ENCODE results near the gene LDB3. TPM values are rescaled to one million over a fixed set of nuclear protein-coding genes. Genes with fewer than 3 reads are reported as not detected.
A peak's percentile ranks its signal among the peaks of the same experiment; 100 is the strongest.

Gene LDB3
- total RNA-seq, 2 experiments from 2014 or later: 0.05 to 0.10 TPM

DNA sequence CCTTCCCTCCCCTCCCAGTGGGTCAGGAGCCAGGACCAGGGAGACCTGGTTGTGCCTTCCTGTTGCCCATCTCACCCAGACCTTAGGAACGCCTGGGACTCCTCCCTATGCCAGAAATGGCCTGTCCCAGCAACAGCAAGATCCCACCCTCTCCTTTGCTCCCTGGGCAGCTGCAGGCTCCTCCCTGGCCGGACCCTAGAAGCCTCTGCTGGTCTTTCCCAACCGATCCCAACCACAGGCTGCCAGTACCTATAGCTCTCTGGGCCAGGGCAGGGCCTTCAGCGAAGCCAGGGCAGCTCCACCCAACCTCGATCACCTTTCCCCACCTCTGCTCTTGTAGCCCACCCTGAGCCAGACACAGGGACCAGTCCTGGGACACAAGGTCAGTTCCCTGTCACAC is 21.9 kb downstream of the LDB3 start:
- Mint-ChIP-seq H3K27me3 (no peaks in the 10 kb centered on the region), H3K9me3 (no peaks in the 10 kb centered on the region), H3K27ac (no peak overlapping the region), H3K4me3 (no peak overlapping the region), H3K4me1 (peaks cover 5% of the 10 kb centered on the region), H3K36me3 (ENCODE audit: low read depth) (no peaks in the 10 kb centered on the region)
- no peak for DNase-seq
- POLR2A ChIA-PET: interaction anchor here (1.0 kb wide), 1 partner anchor 41 kb away, joined by 3 read pairs; no protein-coding TSS in a partner anchor
- CTCF ChIA-PET: interaction anchor here (0.6 to 1.7 kb wide), 2 partner anchors 45 to 210 kb away, joined by 5 to 7 read pairs; no protein-coding TSS in a partner anchor

DNA sequence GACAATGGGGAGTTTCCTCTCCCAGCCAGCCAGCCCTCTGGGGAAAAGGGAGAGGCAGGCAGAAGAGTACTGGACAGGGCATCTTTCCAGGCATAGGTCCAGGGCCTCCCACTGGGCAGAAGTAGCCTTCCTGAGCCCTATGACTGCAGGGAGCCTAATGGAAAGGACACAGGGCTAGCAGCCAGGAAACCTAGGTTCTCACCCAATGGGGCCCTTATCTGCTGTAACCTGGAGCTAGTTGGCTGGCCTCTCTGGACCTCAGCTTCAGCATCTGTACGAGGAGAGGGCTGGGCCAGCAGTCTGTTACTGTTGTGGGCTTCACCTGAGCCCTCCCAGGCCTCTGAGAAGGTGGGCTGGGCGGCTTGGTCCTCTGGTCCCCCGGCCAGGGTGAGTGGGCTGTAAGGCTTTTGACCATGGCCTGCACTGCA is 22.4 kb downstream of the LDB3 start:
- Mint-ChIP-seq H3K4me3 (no peak overlapping the region), H3K9me3 (no peaks in the 10 kb centered on the region), H3K4me1 (peaks cover 5% of the 10 kb centered on the region), H3K27me3 (no peaks in the 10 kb centered on the region), H3K36me3 (ENCODE audit: low read depth) (no peaks in the 10 kb centered on the region), H3K27ac (no peak overlapping the region)
- POLR2A ChIA-PET: interaction anchor here (1.0 kb wide), 1 partner anchor 41 kb away, joined by 3 read pairs; no protein-coding TSS in a partner anchor
- DNase-seq: no peak
- CTCF ChIA-PET: interaction anchor here (1.7 kb wide), 1 partner anchor 209 kb away, joined by 5 read pairs; no protein-coding TSS in a partner anchor

DNA sequence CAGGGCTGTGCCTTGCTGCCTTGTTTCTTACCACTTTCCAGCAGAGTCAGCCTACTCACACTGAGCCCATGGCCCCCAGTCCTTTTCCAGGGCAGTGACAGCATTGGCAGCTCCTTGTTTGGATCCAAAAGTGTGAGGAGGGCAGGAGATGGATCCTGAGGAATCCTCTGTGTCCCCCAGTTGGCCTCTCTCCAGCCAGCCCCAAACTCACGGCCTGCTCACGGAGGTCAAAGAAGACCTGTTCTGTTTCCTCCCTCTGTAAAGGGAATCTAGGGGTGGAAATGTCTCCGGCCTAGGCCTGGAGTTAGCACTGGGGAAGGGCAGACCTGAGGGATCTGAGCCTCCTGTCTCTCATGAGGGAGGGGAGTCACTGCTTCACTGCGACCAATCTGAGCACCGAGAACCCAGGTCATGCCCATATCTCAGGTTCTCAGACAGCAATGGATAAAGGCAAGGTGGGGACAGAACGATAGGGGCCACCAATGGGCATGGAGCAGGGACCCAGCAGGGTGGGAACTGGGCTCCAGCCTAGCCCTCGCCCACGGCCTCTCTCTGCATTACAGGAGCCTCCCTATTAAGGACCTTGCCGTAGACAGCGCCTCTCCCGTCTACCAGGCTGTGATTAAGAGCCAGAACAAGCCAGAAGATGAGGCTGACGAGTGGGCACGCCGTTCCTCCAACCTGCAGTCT is 23.2 kb downstream of the LDB3 start:
- Mint-ChIP-seq H3K36me3 (ENCODE audit: low read depth) (no peaks in the 10 kb centered on the region), H3K27me3 (peaks cover 2% of the 10 kb centered on the region), H3K27ac (no peak overlapping the region), H3K4me3 (no peak overlapping the region), H3K4me1 (peaks cover 5% of the 10 kb centered on the region), H3K9me3 (no peaks in the 10 kb centered on the region)
- CTCF ChIA-PET: interaction anchor here (1.7 kb wide), 1 partner anchor 209 kb away, joined by 5 read pairs; no protein-coding TSS in a partner anchor
- POLR2A ChIA-PET: no interaction called here
- no peak for DNase-seq

DNA sequence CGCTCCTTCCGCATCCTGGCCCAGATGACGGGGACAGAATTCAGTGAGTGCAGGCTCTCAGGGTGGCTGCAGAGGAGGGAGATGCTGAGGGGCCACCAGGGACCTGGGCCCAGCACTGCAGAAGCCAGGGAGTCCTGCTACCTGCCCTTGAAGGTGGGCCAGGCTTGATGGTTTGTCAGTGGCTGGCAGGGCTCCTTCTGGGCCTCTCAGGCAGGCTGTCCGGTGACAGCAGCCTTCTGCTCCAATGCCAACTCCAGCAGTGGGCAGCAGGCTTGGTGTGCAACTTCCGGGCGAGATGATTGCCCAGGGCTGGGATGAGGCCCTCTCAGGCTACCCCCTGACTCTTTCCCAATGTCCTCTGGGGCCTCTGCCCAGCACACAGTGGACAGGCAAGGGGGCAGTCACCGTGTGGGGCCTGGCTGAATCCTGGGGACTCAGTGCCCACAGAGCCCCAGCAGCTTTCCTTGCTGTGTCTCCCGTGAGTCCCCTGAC is 23.8 kb downstream of the LDB3 start:
- ChIA-PET POLR2A (no interaction called here), CTCF (interaction anchor here (3.6 kb wide), 1 partner anchor 209 kb away, joined by 28 read pairs; no protein-coding TSS in a partner anchor)
- H3K4me1 Mint-ChIP-seq: peaks cover 5% of the 10 kb centered on the region
- peaks cover 4% of the 10 kb centered on the region for H3K27me3 Mint-ChIP-seq
- H3K27ac Mint-ChIP-seq: no peak overlapping the region
- no peaks in the 10 kb centered on the region for H3K9me3 Mint-ChIP-seq
- H3K36me3 Mint-ChIP-seq (ENCODE audit: low read depth): no peaks in the 10 kb centered on the region
- no peak overlapping the region for H3K4me3 Mint-ChIP-seq
- DNase-seq: no peak

DNA sequence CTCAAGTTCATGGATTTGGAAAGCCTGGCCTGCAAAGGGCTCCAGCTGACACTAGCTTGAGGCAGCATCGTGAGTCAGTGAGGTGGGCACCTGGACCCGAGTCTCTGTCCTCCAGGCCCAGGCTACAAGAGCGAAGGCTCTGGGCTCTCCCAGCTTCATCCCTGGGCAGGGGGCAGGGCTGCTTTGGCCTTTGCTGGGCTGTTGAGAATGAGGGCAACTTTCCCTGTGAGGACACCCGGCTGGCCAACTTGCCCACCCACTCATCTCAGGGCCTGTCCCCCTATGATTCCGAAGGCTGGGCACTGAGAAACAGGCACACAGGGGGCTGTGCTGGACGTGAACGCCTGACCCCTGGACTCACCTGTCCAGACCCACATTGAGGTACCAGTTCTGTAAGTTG is 24.4 kb downstream of the LDB3 start:
- Mint-ChIP-seq H3K9me3 (no peaks in the 10 kb centered on the region), H3K27me3 (peaks cover 4% of the 10 kb centered on the region), H3K36me3 (ENCODE audit: low read depth) (no peaks in the 10 kb centered on the region), H3K4me3 (no peak overlapping the region), H3K27ac (no peak overlapping the region), H3K4me1 (peaks cover 5% of the 10 kb centered on the region)
- ChIA-PET CTCF (interaction anchor here (0.9 to 3.6 kb wide), 5 partner anchors 8 to 208 kb away, joined by 3 to 28 read pairs (median 4); no protein-coding TSS in a partner anchor), POLR2A (no interaction called here)
- DNase-seq: no peak

DNA sequence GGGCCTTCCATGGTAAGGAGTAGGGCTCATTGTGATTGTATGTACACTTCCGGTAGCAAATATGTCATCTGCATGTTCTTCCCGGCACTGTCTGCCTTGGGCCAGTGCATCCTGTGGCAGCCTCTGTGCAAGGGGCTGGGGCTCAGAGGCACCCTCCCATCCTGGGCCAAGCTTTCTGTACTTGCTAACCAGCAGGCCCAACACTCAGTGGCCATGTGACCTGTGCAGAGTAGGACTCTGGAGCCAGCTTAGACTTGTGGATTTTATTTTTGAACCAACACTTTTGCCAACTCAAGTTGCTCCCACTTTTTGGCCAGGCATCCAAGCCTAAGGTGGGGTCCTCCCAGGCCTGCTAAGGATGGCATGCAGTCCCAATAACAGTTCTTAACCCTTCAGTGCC is 25.0 kb downstream of the LDB3 start:
- Mint-ChIP-seq H3K36me3 (ENCODE audit: low read depth) (no peaks in the 10 kb centered on the region), H3K4me1 (peaks cover 5% of the 10 kb centered on the region), H3K27me3 (peaks cover 4% of the 10 kb centered on the region), H3K27ac (no peak overlapping the region), H3K4me3 (no peak overlapping the region), H3K9me3 (no peaks in the 10 kb centered on the region)
- POLR2A ChIA-PET: interaction anchor here (0.9 kb wide), 1 partner anchor 207 kb away, joined by 3 read pairs; no protein-coding TSS in a partner anchor
- DNase-seq: no peak
- CTCF ChIA-PET: interaction anchor here (0.7 to 3.6 kb wide), 7 partner anchors 8 to 274 kb away, joined by 3 to 28 read pairs (median 3); no protein-coding TSS in a partner anchor

DNA sequence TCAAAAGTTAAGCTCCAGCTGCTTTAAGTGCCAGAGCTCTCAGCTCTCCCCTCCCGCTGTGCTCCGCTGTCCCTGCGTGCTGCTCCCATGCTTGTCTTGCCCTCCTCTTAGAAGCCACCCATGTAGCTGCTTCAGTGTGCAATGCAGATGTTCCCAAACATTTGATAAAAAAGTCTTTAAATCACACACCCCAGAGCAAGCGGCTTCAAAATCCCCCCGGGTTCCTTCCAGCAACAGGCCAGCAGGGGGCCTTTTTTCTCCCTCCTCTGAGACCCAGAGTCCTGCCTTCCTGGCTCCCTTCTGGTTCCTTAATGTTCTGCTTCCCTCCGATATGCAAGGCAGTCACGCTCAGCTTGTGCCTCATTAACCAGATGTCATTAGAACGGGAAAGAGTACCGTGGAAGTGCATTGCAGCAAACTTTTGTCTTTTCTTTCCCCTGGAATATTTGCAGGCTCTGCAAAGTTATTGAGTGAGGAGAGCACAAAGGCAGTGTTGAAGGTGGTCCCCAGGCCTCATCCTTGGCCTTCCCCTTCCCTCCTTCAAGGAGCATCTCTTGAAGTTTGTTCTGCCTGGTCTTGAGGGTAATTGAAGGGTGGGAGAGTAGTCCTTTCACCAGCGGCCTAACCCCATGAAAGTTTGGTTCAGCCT is 25.5 kb downstream of the LDB3 start:
- no peak overlapping the region for H3K4me3 Mint-ChIP-seq
- no peak overlapping the region for H3K27ac Mint-ChIP-seq
- no peaks in the 10 kb centered on the region for H3K9me3 Mint-ChIP-seq
- peaks cover 2% of the 10 kb centered on the region for H3K4me1 Mint-ChIP-seq
- H3K27me3 Mint-ChIP-seq: peaks cover 4% of the 10 kb centered on the region
- POLR2A ChIA-PET: interaction anchor here (0.9 kb wide), 1 partner anchor 206 kb away, joined by 3 read pairs; no protein-coding TSS in a partner anchor
- CTCF ChIA-PET: interaction anchor here (0.7 to 3.6 kb wide), 8 partner anchors 9 to 273 kb away, joined by 3 to 28 read pairs (median 3); no protein-coding TSS in a partner anchor
- DNase-seq: peak; percentile 38
- H3K36me3 Mint-ChIP-seq (ENCODE audit: low read depth): no peaks in the 10 kb centered on the region

DNA sequence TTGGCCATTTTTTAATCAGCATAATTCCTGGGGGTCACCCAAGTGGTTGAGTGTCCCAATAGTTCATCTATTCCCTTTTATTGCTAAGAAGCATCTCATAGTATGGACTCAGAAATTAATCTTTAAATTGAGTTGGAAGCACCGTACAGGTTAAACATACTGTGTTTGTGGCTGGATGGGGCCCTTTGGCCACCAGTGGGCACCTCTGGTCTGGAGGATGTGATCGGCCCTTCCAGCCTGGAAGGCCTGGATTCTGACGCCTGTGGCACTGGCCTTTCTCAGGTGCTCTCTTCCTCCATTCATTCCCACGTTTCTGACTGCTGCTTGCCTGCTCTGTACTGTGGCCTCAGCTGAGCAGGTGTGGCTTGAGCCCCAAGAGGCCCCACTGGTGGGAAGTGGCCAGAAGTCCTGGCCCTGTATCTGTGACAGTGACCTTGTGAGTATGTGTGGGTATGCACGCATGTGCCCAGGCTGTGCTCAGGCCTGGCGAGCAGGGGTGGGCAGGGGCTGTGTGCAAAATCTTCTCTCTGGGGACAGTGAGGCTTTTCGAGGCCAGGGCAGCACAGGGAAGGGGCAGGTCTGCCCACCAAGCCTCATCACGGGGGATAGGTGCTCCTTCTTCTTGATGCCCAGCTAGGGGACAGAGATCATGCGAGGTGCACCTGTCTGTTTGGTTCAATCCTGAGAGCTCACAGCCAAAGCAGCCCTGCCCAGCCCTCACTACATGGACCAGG is 30.1 kb downstream of the LDB3 start:
- no peak for DNase-seq
- Mint-ChIP-seq H3K9me3 (no peaks in the 10 kb centered on the region), H3K27ac (no peak overlapping the region), H3K36me3 (ENCODE audit: low read depth) (no peaks in the 10 kb centered on the region), H3K27me3 (peaks cover 4% of the 10 kb centered on the region), H3K4me3 (no peak overlapping the region), H3K4me1 (no peaks in the 10 kb centered on the region)
- CTCF ChIA-PET: no interaction called here
- POLR2A ChIA-PET: no interaction called here

DNA sequence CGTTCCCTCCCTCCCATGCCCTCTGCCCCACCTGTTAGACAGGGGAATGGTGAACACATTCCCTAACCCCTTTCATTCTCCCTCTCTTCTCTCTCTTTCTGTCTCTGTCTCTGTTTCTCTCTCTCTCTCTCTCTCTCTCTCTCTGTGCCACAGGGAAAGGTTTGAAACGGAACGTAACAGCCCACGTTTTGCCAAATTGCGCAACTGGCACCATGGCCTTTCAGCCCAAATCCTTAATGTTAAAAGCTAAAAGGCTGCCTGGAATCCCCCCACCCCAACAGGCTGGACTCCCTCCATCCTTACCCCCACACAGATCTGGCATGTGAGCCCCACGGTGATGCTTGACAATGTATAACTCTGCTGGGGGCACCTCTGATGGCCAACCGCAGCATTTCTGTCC is 30.8 kb downstream of the LDB3 start:
- ChIA-PET CTCF (no interaction called here), POLR2A (interaction anchor here (0.6 kb wide), 1 partner anchor 13 kb away, joined by 3 read pairs; no protein-coding TSS in a partner anchor)
- DNase-seq: no peak
- no peaks in the 10 kb centered on the region for H3K9me3 Mint-ChIP-seq
- H3K4me3 Mint-ChIP-seq: no peak overlapping the region
- peaks cover 4% of the 10 kb centered on the region for H3K27me3 Mint-ChIP-seq
- H3K36me3 Mint-ChIP-seq (ENCODE audit: low read depth): no peaks in the 10 kb centered on the region
- H3K4me1 Mint-ChIP-seq: no peaks in the 10 kb centered on the region
- no peak overlapping the region for H3K27ac Mint-ChIP-seq

DNA sequence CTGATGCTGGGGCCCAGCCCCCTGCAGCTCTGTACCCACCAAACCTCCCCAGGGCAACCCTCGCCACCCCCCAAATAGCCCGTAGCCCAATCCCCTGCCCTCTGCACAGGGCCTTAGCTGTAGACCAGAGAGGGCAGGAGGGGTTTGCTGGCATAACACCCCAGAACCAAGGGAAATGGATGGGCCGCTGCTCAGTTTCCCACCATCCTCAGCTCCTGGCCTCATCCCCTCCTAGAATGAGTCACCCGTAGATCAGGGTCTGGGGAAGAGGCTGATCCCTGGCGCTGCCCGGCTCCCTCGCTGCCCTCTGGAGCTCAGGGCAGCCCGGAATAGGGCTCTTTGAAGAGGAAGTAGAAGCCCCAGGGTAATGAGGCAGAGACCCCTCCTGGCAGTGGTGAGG is 31.2 kb downstream of the LDB3 start:
- ChIA-PET CTCF (no interaction called here), POLR2A (interaction anchor here (0.6 kb wide), 1 partner anchor 12 kb away, joined by 3 read pairs; no protein-coding TSS in a partner anchor)
- no peak for DNase-seq
- no peaks in the 10 kb centered on the region for H3K4me1 Mint-ChIP-seq
- H3K27ac Mint-ChIP-seq: no peak overlapping the region
- H3K9me3 Mint-ChIP-seq: no peaks in the 10 kb centered on the region
- H3K27me3 Mint-ChIP-seq: peaks cover 4% of the 10 kb centered on the region
- H3K4me3 Mint-ChIP-seq: no peak overlapping the region
- H3K36me3 Mint-ChIP-seq (ENCODE audit: low read depth): no peaks in the 10 kb centered on the region

DNA sequence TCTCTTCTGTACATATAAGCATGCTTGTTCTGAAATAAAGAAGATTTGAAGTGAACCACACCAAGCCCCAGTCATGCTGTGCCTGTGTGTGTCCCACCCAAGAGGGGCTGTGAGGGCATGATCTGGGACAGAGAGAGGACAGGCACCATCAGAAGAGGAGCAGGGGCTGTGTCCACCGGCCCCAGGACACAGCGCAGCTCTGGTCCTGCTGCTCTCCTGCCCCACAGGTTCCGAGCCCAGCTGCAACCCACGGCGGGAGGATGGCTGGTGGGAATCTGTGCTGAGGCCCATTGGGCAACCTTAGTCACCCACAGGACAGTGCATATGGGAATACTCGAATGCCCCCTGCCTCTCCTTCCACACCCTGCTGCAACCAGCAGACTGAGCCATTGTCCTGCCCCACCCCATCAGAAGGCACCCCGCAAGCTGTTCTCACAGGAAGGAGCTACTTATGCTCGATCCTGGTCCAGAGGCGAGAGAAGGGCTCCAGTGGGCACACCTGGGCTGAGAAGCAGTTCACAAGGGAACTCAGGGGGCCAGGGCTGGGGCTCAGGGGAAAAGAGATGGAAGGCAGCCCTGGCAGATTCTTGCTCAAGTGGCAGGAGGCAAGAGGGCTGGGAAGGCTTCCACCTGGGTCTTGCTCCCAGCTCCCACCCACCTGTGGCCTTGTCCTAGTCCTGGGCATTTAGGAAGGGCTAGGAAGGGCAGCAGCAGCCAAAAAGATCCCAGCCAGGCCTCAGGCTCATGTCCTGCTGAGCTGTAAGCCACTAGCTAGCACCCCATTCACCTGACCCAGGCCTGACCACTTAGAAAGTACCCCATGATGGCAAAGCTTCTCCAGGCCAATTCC is 31.9 kb downstream of the LDB3 start:
- H3K27me3 Mint-ChIP-seq: peaks cover 4% of the 10 kb centered on the region
- ChIA-PET CTCF (no interaction called here), POLR2A (interaction anchor here (1.2 kb wide), 1 partner anchor 11 kb away, joined by 4 read pairs; no protein-coding TSS in a partner anchor)
- H3K4me1 Mint-ChIP-seq: no peaks in the 10 kb centered on the region
- no peak overlapping the region for H3K27ac Mint-ChIP-seq
- no peaks in the 10 kb centered on the region for H3K9me3 Mint-ChIP-seq
- H3K4me3 Mint-ChIP-seq: no peak overlapping the region
- H3K36me3 Mint-ChIP-seq (ENCODE audit: low read depth): no peaks in the 10 kb centered on the region
- no peak for DNase-seq
